Thyroid gland (tissue), 4 donors: ENCODE results near the gene TRAPPC6A.

Experiments used
- POLR2A ChIP-seq, 2 donors: fragments of 450-650 bp; IDR thresholded peaks; one replicate each; pipeline ENCODE4 v1.6.1; 2017; ENCODE audit warnings: antibody characterized with exemption in 2 of 2, mild to moderate bottlenecking in 2 of 2, moderate library complexity in 1 of 2
- TF ChIP-seq, protein P1 (sequence below), 6 experiments: fragments of 200-600 bp in 3 of 6; fragments of 450-650 bp in 3 of 6; sonication (generic) in 3 of 6; IDR thresholded peaks; one replicate each; pipeline ENCODE4 v1.5.1; 2016 to 2019; ENCODE audit warnings: antibody characterized with exemption in 6 of 6, mild to moderate bottlenecking in 2 of 6, inconsistent platforms in 1 of 6, moderate library complexity in 1 of 6

DNA sequence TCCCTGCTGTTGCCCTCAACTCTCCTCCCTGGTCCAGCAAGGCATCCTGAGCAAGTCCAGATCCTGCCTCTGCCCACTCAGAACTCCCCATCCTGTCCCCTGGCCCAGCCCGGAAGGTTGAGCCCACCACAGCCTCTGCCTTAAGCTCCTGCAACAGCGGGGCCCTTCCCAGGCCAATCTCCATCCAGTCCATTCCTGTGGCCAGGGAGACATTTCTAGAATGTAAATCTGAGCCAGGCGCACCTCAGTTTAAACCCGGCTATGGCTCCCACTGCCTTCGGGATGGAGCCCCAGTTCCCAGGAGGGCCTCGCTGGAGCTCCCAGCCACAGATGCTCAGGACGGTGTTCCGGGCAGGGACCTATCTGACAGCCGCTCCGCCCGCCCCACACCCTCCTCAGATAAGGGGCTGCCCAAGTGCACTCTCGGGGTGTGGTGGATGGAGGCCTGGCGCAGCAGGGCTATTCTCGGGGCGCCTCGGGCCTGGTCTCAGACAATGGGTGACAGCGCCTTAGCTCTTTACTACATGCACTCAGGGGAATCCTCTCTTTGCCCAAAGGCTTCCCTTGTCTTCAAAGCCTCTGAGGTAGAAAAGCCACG is 5.3 kb downstream of the TRAPPC6A start:
- TF ChIP-seq, protein P1, sequence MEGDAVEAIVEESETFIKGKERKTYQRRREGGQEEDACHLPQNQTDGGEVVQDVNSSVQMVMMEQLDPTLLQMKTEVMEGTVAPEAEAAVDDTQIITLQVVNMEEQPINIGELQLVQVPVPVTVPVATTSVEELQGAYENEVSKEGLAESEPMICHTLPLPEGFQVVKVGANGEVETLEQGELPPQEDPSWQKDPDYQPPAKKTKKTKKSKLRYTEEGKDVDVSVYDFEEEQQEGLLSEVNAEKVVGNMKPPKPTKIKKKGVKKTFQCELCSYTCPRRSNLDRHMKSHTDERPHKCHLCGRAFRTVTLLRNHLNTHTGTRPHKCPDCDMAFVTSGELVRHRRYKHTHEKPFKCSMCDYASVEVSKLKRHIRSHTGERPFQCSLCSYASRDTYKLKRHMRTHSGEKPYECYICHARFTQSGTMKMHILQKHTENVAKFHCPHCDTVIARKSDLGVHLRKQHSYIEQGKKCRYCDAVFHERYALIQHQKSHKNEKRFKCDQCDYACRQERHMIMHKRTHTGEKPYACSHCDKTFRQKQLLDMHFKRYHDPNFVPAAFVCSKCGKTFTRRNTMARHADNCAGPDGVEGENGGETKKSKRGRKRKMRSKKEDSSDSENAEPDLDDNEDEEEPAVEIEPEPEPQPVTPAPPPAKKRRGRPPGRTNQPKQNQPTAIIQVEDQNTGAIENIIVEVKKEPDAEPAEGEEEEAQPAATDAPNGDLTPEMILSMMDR (IDR thresholded peaks at IDR 0.05) = no peak
- no peak for TF ChIP-seq POLR2A (IDR thresholded peaks at IDR 0.05)
